ACHN (cell line): ENCODE measurements around the gene NME7.
A peak's percentile ranks its signal among the peaks of the same experiment; 100 is the strongest.

ENCODE experiments used
- DNase-seq: peaks from one replicate; pipeline ENCODE4 v3.0.0-alpha.2; 2015
- in situ Hi-C: cut with HindIII; loops from 2 replicates; pipeline ENCODE4 v1.10.0; 2017; ENCODE audit warnings: low sequenced_read_pairs, low pct_ligation_motif_present, low pct_unique_long_range_greater_than_20kb

NME7 gene

GRCh38 chr1:169106921-169107602 lies 260.5 kb downstream of the NME7 start:
- DNase-seq: peak; percentile 48
- in situ Hi-C loops: no loop called here

GRCh38 chr1:169106095-169106920 lies 261.3 kb downstream of the NME7 start, which contains the start of gene ATP1B1:
TSS of gene ATP1B1 (plus strand) at chr1:169106690. CDS start at chr1:169106830, 140 bp downstream.
- peak; percentile 91 for DNase-seq
- in situ Hi-C loops: no loop called here

GRCh38 chr1:169105434-169106094 lies 262.0 kb downstream of the NME7 start:
- peak; percentile 90 for DNase-seq
- in situ Hi-C loops: no loop called here

DNA sequence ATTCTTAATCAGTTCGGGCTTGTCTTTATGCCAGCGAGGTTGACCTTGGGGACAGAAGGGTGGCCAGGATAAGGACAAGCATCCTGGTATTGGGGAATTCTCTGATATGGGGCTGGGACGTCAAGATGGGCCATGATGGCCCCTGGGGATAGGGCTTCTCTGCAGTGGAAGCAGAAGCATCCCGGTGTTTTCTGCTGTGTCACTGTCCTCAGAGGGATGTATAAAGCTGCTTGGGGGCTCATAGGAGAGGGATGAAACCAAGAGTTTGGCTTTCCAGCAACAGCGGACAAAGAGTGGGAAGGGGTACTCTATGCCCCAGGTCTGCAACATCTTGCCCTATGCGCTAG lies 262.5 kb downstream of the NME7 start:
- in situ Hi-C loops: no loop called here
- DNase-seq: no peak

- peak; percentile 50 for DNase-seq
- in situ Hi-C loops: no loop called here
Measured at GRCh38 chr1:169103480-169103893, 264.1 kb downstream of the NME7 start.

GRCh38 chr1:169103002-169103401 lies 264.6 kb downstream of the NME7 start:
- no peak for DNase-seq
- in situ Hi-C loops: no loop called here

GRCh38 chr1:169102567-169102966 lies 265.0 kb downstream of the NME7 start:
- in situ Hi-C loops: no loop called here
- DNase-seq: peak; percentile 73

DNA sequence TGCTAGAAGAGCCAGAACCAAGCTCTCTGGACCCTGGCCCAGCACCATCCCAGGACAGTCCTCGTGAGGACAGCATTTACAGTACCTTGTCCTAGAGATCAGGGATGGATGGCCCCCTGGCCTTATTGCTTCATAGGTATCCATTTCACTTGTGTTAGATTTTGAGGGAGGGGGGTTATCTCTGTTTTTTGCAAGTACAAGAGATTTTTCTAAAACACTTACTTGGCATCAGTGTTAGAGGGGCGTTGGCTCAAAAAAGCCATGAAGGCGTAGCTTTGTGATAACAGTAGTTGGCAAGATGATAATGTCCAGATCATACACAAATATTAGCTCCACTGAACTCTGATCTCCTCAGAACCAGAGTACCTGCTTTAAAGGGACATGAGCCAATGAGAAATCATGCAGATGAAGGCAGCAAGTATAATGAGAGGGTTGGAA lies 266.9 kb downstream of the NME7 start:
- in situ Hi-C loops: no loop called here
- no peak for DNase-seq

- no peak for DNase-seq
- in situ Hi-C loops: no loop called here
Measured at GRCh38 chr1:169100208-169100607, 267.4 kb downstream of the NME7 start.

GRCh38 chr1:169099561-169099960 lies 268.0 kb downstream of the NME7 start:
- in situ Hi-C loops: no loop called here
- DNase-seq: no peak

DNA sequence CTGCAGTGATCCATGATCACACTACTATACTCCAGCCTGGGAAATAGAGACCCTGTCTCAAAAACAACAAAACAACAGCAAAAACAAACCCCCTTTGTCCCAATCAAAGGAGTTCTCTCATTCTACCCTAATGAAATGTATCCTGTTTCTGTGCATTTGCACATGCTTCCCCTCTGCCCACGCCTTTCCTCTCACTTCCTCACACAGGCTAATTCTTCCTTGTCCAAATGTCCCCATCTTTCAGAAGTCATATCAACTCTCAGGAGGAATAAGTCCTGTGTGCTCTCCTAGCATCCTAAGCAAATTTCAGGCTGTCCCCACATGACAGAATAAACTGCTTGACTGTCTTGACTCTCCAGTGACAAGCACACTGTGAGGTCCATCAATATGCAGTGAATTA lies 269.2 kb downstream of the NME7 start:
- in situ Hi-C loops: no loop called here
- no peak for DNase-seq

- DNase-seq: no peak
- in situ Hi-C loops: no loop called here
Measured at GRCh38 chr1:169094897-169095569, 272.6 kb downstream of the NME7 start.

GRCh38 chr1:169092399-169092798 lies 275.2 kb downstream of the NME7 start:
- no peak for DNase-seq
- in situ Hi-C loops: no loop called here

- in situ Hi-C loops: no loop called here
- DNase-seq: peak; percentile 12
Measured at GRCh38 chr1:169091480-169091941, 276.1 kb downstream of the NME7 start.

GRCh38 chr1:169090900-169091311 lies 276.7 kb downstream of the NME7 start:
- no peak for DNase-seq
- in situ Hi-C loops: no loop called here

- in situ Hi-C loops: no loop called here
Measured at GRCh38 chr1:169090308-169090899, 277.2 kb downstream of the NME7 start.

GRCh38 chr1:169089776-169090175 lies 277.8 kb downstream of the NME7 start:
- in situ Hi-C loops: no loop called here
- no peak for DNase-seq

More at GRCh38 chr1:169090308-169090899, 277.2 kb downstream of the NME7 start:
- DNase-seq: no peak

DNA sequence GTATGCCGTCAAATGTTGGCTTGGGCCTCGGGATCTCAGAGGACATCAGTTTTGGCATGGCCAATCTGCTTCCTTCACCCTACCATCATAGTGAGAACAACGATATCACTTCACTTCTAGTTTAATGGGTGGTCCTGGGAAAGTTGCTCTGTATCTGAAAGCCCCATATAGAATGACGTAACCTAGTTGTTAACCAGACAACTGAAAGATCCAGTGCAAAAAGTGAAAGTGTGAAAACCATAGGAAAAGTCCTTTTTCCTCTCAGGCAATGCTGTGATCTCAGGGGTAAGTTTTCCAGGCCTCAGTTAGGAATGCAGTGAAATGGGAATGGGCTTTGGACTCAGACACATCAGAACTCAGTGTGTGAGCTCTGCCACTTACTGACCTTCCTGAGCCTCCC lies 279.7 kb downstream of the NME7 start:
- in situ Hi-C loops: no loop called here
- DNase-seq: no peak
